Measurements from ENCODE around the gene TRABD2B. TPM values are rescaled to one million over a fixed set of nuclear protein-coding genes. Genes with fewer than 3 reads are reported as not detected.

Gene TRABD2B
- total RNA-seq, 1 experiment from 2014 or later: 0.05 TPM

DNA sequence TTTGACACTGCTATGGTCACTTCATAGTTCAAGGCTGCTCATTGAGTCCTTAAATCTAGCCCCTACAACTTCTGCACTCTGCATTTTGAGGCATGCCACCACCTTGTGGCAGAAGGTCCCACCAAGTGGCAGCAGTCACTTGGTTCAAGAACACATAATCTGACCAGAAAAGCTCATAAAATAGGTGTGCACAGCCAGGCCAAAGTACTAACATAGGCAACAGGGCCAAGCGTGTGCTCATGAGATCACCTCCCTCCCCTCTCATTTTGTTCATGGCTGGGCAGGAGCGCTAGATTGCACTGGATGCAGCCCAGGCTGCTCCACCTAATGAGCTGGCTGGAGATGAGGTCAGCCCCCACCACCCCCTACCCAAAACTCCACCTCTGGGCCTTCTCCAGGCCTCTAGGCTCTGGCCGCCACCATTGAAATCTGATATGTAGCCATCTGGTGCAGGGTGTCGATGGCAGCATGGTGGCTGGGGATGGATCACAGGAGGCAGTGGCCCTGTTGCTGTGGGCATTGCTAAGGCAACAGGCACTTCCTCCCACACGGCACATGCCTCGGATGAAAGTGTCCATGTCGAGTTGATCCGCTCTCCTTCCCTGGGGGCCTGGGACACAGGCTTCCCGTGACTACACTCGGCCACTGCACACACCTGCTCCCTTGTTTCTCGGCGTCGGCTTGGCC lies 193.2 kb downstream of the TRABD2B start:
- H3K4me1 ChIP-seq (ENCODE audit: control insufficient read depth in 1 of 2, insufficient read depth in 2 of 2, low read length in 2 of 2): no peaks in the 10 kb centered on the region
- no peaks in the 10 kb centered on the region for H3K27me3 ChIP-seq (ENCODE audit: insufficient read depth, low read length)
- no peak overlapping the region for H3K9ac ChIP-seq (ENCODE audit: low read length)
- BruUV-seq (replicated peaks): no TSS peak
- intact Hi-C loops (cut with micrococcal nuclease): no loop called here
- no peak overlapping the region for H2AFZ ChIP-seq (ENCODE audit: low read depth, low read length, poor library complexity, severe bottlenecking)
- H3K9me2 ChIP-seq (ENCODE audit: insufficient read depth): no peaks in the 10 kb centered on the region
- POLR2A ChIA-PET: no interaction called here
- H3K27ac ChIP-seq (ENCODE audit: low read depth, low read length): no peak overlapping the region
- TF ChIP-seq, protein P1, sequence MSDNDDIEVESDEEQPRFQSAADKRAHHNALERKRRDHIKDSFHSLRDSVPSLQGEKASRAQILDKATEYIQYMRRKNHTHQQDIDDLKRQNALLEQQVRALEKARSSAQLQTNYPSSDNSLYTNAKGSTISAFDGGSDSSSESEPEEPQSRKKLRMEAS (IDR thresholded peaks at IDR 0.05): no peak
- TF ChIP-seq FOSL1 (IDR thresholded peaks at IDR 0.05; ENCODE audit: low read depth) (no peak), ZBTB33 (IDR thresholded peaks at IDR 0.05; ENCODE audit: extremely low read depth, insufficient replicate concordance, low read length) (no peak), ZFX (IDR thresholded peaks at IDR 0.05) (no peak), REST (IDR thresholded peaks at IDR 0.05; ENCODE audit: low read depth) (no peak), CBX3 (IDR thresholded peaks at IDR 0.05; ENCODE audit: low read depth) (no peak), ELF1 (IDR thresholded peaks at IDR 0.05; ENCODE audit: borderline replicate concordance, low read depth) (no peak), YY1 (IDR thresholded peaks at IDR 0.05; ENCODE audit: extremely low read depth, insufficient replicate concordance, low read depth, low read length) (no peak), RAD21 (IDR thresholded peaks at IDR 0.05; ENCODE audit: low read depth) (no peak), SP1 (IDR thresholded peaks at IDR 0.05; ENCODE audit: low read depth) (no peak), EZH2phosphoT487 (IDR thresholded peaks at IDR 0.05; ENCODE audit: borderline replicate concordance) (no peak)
- TF ChIP-seq, protein P2, sequence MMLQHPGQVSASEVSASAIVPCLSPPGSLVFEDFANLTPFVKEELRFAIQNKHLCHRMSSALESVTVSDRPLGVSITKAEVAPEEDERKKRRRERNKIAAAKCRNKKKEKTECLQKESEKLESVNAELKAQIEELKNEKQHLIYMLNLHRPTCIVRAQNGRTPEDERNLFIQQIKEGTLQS (IDR thresholded peaks at IDR 0.05): no peak
- no peak overlapping the region for H3K4me2 ChIP-seq (ENCODE audit: low read length)
- no peaks in the 10 kb centered on the region for H4K20me1 ChIP-seq (ENCODE audit: insufficient read depth)
- RAD21 ChIA-PET (ENCODE audit: low non-redundant PET in 1 of 2, low total read pairs in 2 of 2, uncharacterized antibody in 2 of 2, unreplicated experiment in 2 of 2): no interaction called here
- ATAC-seq (no peak), DNase-seq (ENCODE audit: low read depth, low spot score) (no peak)
- CTCF ChIA-PET: no interaction called here
- no peaks in the 10 kb centered on the region for H3K79me2 ChIP-seq (ENCODE audit: insufficient read depth, low read length)
- H3K9me3 ChIP-seq (ENCODE audit: control insufficient read depth in 1 of 2, insufficient read depth in 1 of 2, low read depth in 1 of 2, low read length in 2 of 2): no peaks in the 10 kb centered on the region
- H3K36me3 ChIP-seq (ENCODE audit: control insufficient read depth in 1 of 2, insufficient read depth in 2 of 2, low read length in 2 of 2): no peaks in the 10 kb centered on the region
- no peak overlapping the region for H3K4me3 ChIP-seq (replicated peaks in 1 of 2; ENCODE audit: low read depth in 1 of 2, low read length in 2 of 2)

Measured in HCT116 (cell line).